Measurements from ENCODE around the gene OLIG2. TPM values are rescaled to one million over a fixed set of nuclear protein-coding genes. Genes with fewer than 3 reads are reported as not detected.

Gene OLIG2
- total RNA-seq, 1 experiment from 2014 or later = not detected

- H3K36me3 ChIP-seq (ENCODE audit: insufficient read depth, low read length) = no peaks in the 10 kb centered on the region
- no peaks in the 10 kb centered on the region for H4K20me1 ChIP-seq (ENCODE audit: insufficient read depth, low read depth, low read length)
- no peak overlapping the region for H2AFZ ChIP-seq (ENCODE audit: low read length)
- no peak overlapping the region for H3K9ac ChIP-seq (ENCODE audit: low read length)
- no peak for DNase-seq
- no peaks in the 10 kb centered on the region for H3K79me2 ChIP-seq (ENCODE audit: low read length)
- no peak overlapping the region for H3K27ac ChIP-seq (ENCODE audit: low read length)
- H3K4me2 ChIP-seq (ENCODE audit: low read depth, low read length, poor library complexity, severe bottlenecking) = no peak overlapping the region
- peaks cover 12% of the 10 kb centered on the region for H3K4me1 ChIP-seq (ENCODE audit: low read length)
- H3K9me3 ChIP-seq (ENCODE audit: low read length) = no peaks in the 10 kb centered on the region
- no peak overlapping the region for H3K4me3 ChIP-seq (ENCODE audit: low read length)
- no peaks in the 10 kb centered on the region for H3K9me2 ChIP-seq (replicated peaks; ENCODE audit: insufficient read depth, low read length)
- H3K27me3 ChIP-seq (ENCODE audit: low read length) = no peaks in the 10 kb centered on the region
Measured at GRCh38 chr21:33075596-33076195, 50.0 kb downstream of the OLIG2 start.

- Histone ChIP-seq H3K4me1 (ENCODE audit: low read length) (peaks cover 12% of the 10 kb centered on the region), H3K36me3 (ENCODE audit: insufficient read depth, low read length) (no peaks in the 10 kb centered on the region), H3K9me3 (ENCODE audit: low read length) (no peaks in the 10 kb centered on the region), H3K27ac (ENCODE audit: low read length) (no peak overlapping the region), H3K27me3 (ENCODE audit: low read length) (no peaks in the 10 kb centered on the region), H3K4me2 (ENCODE audit: low read depth, low read length, poor library complexity, severe bottlenecking) (no peak overlapping the region), H3K79me2 (ENCODE audit: low read length) (no peaks in the 10 kb centered on the region), H3K9ac (ENCODE audit: low read length) (no peak overlapping the region), H3K4me3 (ENCODE audit: low read length) (no peak overlapping the region), H2AFZ (ENCODE audit: low read length) (no peak overlapping the region), H3K9me2 (replicated peaks; ENCODE audit: insufficient read depth, low read length) (no peaks in the 10 kb centered on the region), H4K20me1 (ENCODE audit: insufficient read depth, low read depth, low read length) (no peaks in the 10 kb centered on the region)
- DNase-seq = no peak
Measured at GRCh38 chr21:33076600-33077329, 51.0 kb downstream of the OLIG2 start.

Other genes with a start within 250 kb of the OLIG2 start
- gene OLIG1, start 44.2 kb downstream of the OLIG2 start, total RNA-seq (2014; rRNA removed; shearing (Covaris generic); ENCODE audit: low replicate concordance) = not detected in 2 replicates
- gene IFNAR2, start 204.0 kb downstream of the OLIG2 start, total RNA-seq (2014; rRNA removed; shearing (Covaris generic); ENCODE audit: low replicate concordance) = 10.2 and 25.3 TPM in 2 replicates
- gene IL10RB, start 240.4 kb downstream of the OLIG2 start, total RNA-seq (2014; rRNA removed; shearing (Covaris generic); ENCODE audit: low replicate concordance) = 48.8 and 67.0 TPM in 2 replicates

All from Karpas-422 (cell line).